Thyroid gland (tissue), 4 donors: Measurements from ENCODE around the gene DAAM2.

ENCODE experiments used
- POLR2A ChIP-seq, 2 donors: fragments of 450-650 bp; IDR thresholded peaks; one replicate each; pipeline ENCODE4 v1.6.1; 2017; ENCODE audit warnings: antibody characterized with exemption in 2 of 2, mild to moderate bottlenecking in 2 of 2, moderate library complexity in 1 of 2
- TF ChIP-seq, protein P1 (sequence below), 6 experiments: fragments of 200-600 bp in 3 of 6; fragments of 450-650 bp in 3 of 6; sonication (generic) in 3 of 6; IDR thresholded peaks; one replicate each; pipeline ENCODE4 v1.5.1; 2016 to 2019; ENCODE audit warnings: antibody characterized with exemption in 6 of 6, mild to moderate bottlenecking in 2 of 6, inconsistent platforms in 1 of 6, moderate library complexity in 1 of 6

- TF ChIP-seq, protein P1, sequence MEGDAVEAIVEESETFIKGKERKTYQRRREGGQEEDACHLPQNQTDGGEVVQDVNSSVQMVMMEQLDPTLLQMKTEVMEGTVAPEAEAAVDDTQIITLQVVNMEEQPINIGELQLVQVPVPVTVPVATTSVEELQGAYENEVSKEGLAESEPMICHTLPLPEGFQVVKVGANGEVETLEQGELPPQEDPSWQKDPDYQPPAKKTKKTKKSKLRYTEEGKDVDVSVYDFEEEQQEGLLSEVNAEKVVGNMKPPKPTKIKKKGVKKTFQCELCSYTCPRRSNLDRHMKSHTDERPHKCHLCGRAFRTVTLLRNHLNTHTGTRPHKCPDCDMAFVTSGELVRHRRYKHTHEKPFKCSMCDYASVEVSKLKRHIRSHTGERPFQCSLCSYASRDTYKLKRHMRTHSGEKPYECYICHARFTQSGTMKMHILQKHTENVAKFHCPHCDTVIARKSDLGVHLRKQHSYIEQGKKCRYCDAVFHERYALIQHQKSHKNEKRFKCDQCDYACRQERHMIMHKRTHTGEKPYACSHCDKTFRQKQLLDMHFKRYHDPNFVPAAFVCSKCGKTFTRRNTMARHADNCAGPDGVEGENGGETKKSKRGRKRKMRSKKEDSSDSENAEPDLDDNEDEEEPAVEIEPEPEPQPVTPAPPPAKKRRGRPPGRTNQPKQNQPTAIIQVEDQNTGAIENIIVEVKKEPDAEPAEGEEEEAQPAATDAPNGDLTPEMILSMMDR (IDR thresholded peaks at IDR 0.05) = no peak
- no peak for TF ChIP-seq POLR2A (IDR thresholded peaks at IDR 0.05)
Observed at GRCh38 chr6:39850736-39851297, 58.6 kb downstream of the DAAM2 start.
